Ascending aorta (tissue), 2 donors: ENCODE data around the gene PLXNA2. TPM values are rescaled to one million over a fixed set of nuclear protein-coding genes. Genes with fewer than 3 reads are reported as not detected.

ENCODE experiments used
- DNase-seq, 2 donors: peaks; one replicate each; pipeline ENCODE4 v3.0.0-alpha.2; 2019; ENCODE audit warnings: low spot score in 2 of 2
- H3K27ac ChIP-seq, 2 donors: fragments of 200-600 bp; sonication (generic); one replicate each; pipeline ENCODE4 v1.5.1; 2016 to 2017; ENCODE audit warnings: mild to moderate bottlenecking in 1 of 2
- H3K27me3 ChIP-seq: fragments of 200-600 bp; sonication (generic); one replicate; pipeline ENCODE4 v1.5.1; 2017
- H3K36me3 ChIP-seq, 2 donors: fragments of 200-600 bp; sonication (generic); one replicate each; pipeline ENCODE4 v1.5.1; 2016
- H3K4me1 ChIP-seq, 2 donors: fragments of 200-600 bp; sonication (generic); one replicate each; pipeline ENCODE4 v1.5.1; 2016 to 2017; ENCODE audit warnings: mild to moderate bottlenecking in 1 of 2
- H3K4me3 ChIP-seq, 2 donors: fragments of 200-600 bp; sonication (generic); one replicate each; pipeline ENCODE4 v1.5.1; 2016 to 2017; ENCODE audit warnings: mild to moderate bottlenecking in 1 of 2
- H3K9me3 ChIP-seq, 2 donors: fragments of 200-600 bp; sonication (generic); one replicate each; pipeline ENCODE4 v1.5.1; 2016
- intact Hi-C: fragments of 100-400 bp; cut with DNase I; formaldehyde crosslinking; loops from one replicate; pipeline ENCODE4 v1.15.1; 2023
- total RNA-seq: library from RNA; depleted of rRNA; stranded (reverse); fragments of >200 nt; gene quantifications from one replicate; pipeline ENCODE4 v1.1.0, GENCODE V29; 2016
- TF ChIP-seq, protein P1 (sequence below), 3 experiments: fragments of 200-600 bp in 2 of 3; fragments of 450-650 bp in 1 of 3; sonication (generic) in 2 of 3; IDR thresholded peaks; one replicate each; pipeline ENCODE4 v1.5.1; 2016 to 2019; ENCODE audit warnings: antibody characterized with exemption in 3 of 3, mild to moderate bottlenecking in 1 of 3, moderate library complexity in 1 of 3

Gene PLXNA2
- total RNA-seq, 1 donor from 2014 or later, result 33.0 TPM

DNA sequence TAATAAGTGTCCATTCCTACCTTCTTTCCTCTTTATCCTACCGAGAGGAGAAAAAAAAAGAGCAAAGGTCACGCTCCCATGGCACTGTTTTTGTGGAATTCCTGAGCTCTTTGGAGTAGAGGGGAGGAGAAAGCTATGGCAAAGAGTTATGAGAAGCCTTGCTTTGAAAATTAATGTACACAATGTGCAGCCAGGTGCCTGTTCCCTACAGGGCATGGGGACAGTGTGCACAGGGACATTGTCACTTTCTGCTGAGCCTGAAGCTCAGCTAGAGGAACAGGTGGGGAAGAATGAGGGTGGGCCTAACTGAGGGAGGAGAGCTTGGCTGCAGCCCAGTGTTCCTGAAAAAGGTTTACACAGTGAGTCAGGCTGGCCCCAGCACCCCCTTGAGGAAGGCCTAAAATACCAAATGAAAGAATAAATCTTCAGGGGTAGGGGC is 66.1 kb downstream of the PLXNA2 start:
- Histone ChIP-seq H3K9me3 (no peaks in the 10 kb centered on the region), H3K36me3 (peaks cover 0 to 4% of the 10 kb centered on the region in 2 donors), H3K27me3 (no peaks in the 10 kb centered on the region), H3K27ac (no peak overlapping the region), H3K4me3 (no peak overlapping the region), H3K4me1 (peaks cover 5 to 27% of the 10 kb centered on the region in 2 donors)
- intact Hi-C loops, result no loop called here
- TF ChIP-seq, protein P1, sequence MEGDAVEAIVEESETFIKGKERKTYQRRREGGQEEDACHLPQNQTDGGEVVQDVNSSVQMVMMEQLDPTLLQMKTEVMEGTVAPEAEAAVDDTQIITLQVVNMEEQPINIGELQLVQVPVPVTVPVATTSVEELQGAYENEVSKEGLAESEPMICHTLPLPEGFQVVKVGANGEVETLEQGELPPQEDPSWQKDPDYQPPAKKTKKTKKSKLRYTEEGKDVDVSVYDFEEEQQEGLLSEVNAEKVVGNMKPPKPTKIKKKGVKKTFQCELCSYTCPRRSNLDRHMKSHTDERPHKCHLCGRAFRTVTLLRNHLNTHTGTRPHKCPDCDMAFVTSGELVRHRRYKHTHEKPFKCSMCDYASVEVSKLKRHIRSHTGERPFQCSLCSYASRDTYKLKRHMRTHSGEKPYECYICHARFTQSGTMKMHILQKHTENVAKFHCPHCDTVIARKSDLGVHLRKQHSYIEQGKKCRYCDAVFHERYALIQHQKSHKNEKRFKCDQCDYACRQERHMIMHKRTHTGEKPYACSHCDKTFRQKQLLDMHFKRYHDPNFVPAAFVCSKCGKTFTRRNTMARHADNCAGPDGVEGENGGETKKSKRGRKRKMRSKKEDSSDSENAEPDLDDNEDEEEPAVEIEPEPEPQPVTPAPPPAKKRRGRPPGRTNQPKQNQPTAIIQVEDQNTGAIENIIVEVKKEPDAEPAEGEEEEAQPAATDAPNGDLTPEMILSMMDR (IDR thresholded peaks at IDR 0.05), result no peak
- DNase-seq, result no peak

DNA sequence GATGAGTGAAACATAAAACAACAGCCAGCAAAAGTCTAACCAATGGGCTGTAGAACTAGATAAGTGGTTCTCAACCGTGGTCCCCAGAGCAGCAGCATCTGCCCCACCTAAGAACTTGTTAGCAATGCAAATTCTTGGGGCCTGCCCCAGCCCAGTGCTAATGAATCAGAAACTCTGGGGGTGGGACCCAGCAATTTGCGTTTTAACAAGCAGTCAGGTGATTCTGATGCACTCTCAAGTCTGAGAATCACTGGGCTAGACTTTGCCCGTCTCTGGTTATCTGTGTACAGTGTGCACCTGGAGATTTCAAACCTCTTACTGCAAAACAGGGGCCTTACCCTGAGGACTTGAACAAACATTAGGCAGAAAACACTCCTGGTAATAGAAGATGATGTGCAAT is 66.5 kb downstream of the PLXNA2 start:
- H3K27ac ChIP-seq, result no peak overlapping the region
- peaks cover 5 to 26% of the 10 kb centered on the region in 2 donors for H3K4me1 ChIP-seq
- H3K4me3 ChIP-seq, result no peak overlapping the region
- intact Hi-C loops, result no loop called here
- H3K27me3 ChIP-seq, result no peaks in the 10 kb centered on the region
- TF ChIP-seq, protein P1 (IDR thresholded peaks at IDR 0.05), result no peak
- no peak for DNase-seq
- H3K9me3 ChIP-seq, result no peaks in the 10 kb centered on the region
- peaks cover 0 to 4% of the 10 kb centered on the region in 2 donors for H3K36me3 ChIP-seq

DNA sequence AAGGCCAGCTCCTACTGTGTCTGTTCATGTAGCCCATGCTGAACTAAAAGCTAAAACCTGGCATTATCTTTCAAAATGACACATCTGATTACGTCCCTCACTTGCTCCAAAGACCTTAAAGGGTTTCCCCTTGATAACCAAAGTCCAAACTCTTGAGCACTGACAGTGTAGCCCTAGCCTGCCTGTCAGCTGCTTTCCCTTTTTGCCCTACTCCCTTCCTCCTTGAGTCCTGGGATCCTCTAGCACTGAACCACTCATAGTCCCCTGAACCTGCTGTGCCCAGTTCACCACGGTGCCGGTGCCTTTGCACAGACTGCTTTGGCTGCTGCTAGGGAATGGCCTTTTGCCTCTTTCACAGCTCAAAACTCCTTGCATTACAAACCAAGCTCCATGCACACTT is 67.5 kb downstream of the PLXNA2 start:
- no peaks in the 10 kb centered on the region for H3K9me3 ChIP-seq
- H3K27ac ChIP-seq, result no peak overlapping the region
- peaks cover 0 to 4% of the 10 kb centered on the region in 2 donors for H3K36me3 ChIP-seq
- peaks cover 5 to 28% of the 10 kb centered on the region in 2 donors for H3K4me1 ChIP-seq
- H3K4me3 ChIP-seq, result no peak overlapping the region
- DNase-seq, result no peak
- intact Hi-C loops, result no loop called here
- TF ChIP-seq, protein P1 (IDR thresholded peaks at IDR 0.05), result no peak
- no peaks in the 10 kb centered on the region for H3K27me3 ChIP-seq

DNA sequence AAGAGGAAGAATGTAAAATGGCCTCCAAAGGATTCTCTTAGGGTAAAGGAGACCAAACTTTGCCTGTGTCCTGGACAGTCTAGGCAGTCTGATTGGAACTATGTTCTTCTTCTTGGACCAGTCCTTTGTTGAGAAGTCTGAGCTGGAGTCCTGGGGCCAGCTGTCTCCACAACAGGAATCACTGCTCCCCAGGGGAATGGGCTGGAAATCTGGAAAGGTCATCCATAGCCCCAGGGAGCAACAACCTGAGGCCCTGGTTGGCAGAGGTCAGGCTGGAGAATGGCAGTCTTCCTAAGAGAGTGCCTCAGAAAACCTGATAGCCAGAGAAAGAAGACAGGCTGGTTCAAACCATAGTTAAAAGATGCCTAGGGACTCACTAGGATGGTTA is 68.7 kb downstream of the PLXNA2 start:
- intact Hi-C loops, result no loop called here
- Histone ChIP-seq H3K4me1 (peaks cover 5 to 28% of the 10 kb centered on the region in 2 donors), H3K27ac (no peak overlapping the region), H3K36me3 (peaks cover 0 to 4% of the 10 kb centered on the region in 2 donors), H3K9me3 (no peaks in the 10 kb centered on the region), H3K27me3 (no peaks in the 10 kb centered on the region), H3K4me3 (no peak overlapping the region)
- TF ChIP-seq, protein P1 (IDR thresholded peaks at IDR 0.05), result no peak
- no peak for DNase-seq

DNA sequence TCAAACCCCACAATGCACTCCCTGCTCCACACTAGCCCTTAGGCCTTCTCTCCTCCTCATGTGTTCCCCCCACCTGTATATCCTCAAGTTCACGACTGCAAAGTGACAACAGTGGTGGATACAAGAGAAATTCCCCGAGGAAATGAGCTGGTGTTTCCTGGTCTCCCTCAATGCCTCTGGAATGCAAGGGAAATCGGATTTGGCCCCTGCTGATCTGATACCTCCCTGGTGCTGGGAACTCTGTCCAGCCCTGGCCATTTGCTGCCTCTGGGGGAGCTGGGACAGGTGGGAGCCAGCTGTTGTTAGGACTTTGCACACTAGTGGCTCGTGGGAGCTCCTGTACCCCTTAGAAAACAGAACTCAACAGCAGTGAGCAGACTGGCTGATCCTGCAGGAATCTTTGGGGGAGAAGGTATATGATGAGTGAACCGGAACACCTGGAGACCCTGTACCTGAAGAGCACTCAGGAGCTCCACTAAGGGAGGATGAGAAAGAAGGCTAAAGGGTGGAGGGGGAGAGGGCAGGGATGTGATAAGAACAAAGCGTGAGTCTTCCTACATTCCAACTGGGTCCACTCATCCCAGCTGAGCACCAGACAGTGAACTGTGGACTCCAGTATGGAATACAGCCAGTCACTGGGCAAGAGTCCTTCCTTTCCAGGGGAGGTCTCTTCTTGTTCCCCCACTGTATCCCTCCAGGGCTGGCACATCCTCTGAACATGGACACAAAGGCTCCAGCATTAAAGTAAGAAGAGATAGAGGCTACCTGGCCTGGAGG is 69.3 kb downstream of the PLXNA2 start:
- TF ChIP-seq, protein P1 (IDR thresholded peaks at IDR 0.05), result no peak
- H3K4me3 ChIP-seq, result no peak overlapping the region
- H3K9me3 ChIP-seq, result no peaks in the 10 kb centered on the region
- H3K4me1 ChIP-seq, result peaks cover 5 to 28% of the 10 kb centered on the region in 2 donors
- no peak overlapping the region for H3K27ac ChIP-seq
- peaks cover 0 to 4% of the 10 kb centered on the region in 2 donors for H3K36me3 ChIP-seq
- intact Hi-C loops, result no loop called here
- H3K27me3 ChIP-seq, result no peaks in the 10 kb centered on the region
- no peak for DNase-seq
